GM23338 (cell line): ENCODE results near the gene CALM1. TPM values are rescaled to one million over a fixed set of nuclear protein-coding genes. Genes with fewer than 3 reads are reported as not detected.

ENCODE experiments used
- ATAC-seq: fragments of 200-7000 bp; cut with Tn5 transposase; 3 replicates; pipeline ENCODE4 v1.9.1; 2020
- DNase-seq: peaks from one replicate; pipeline ENCODE4 v3.0.0-alpha.2; 2015; ENCODE audit warnings: low spot score
- H2AFZ ChIP-seq: fragments of 200-600 bp; sonication (generic); 2 replicates; pipeline ENCODE4 v1.8.0; 2016; ENCODE audit warnings: antibody characterized with exemption, mild to moderate bottlenecking, moderate library complexity
- H3F3A ChIP-seq: fragments of 200-600 bp; sonication (generic); replicated peaks from 2 replicates; pipeline ENCODE4 v1.8.0; 2017; ENCODE audit warnings: antibody characterized with exemption, mixed run types, low read depth
- H3K27ac ChIP-seq: fragments of 200-600 bp; sonication (generic); 2 replicates; pipeline ENCODE4 v1.6.1; 2016; ENCODE audit warnings: low read depth
- H3K27me3 ChIP-seq: fragments of 200-600 bp; sonication (generic); 2 replicates; pipeline ENCODE4 v1.8.0; 2016; ENCODE audit warnings: mild to moderate bottlenecking, mixed run types, moderate library complexity; ENCODE audit not compliant: insufficient read depth
- H3K36me3 ChIP-seq: fragments of 200-600 bp; sonication (generic); 2 replicates; pipeline ENCODE4 v1.8.0; 2016; ENCODE audit warnings: mild to moderate bottlenecking; ENCODE audit not compliant: insufficient read depth
- H3K4me1 ChIP-seq: fragments of 200-600 bp; sonication (generic); 2 replicates; pipeline ENCODE4 v1.8.0; 2016; ENCODE audit warnings: mild to moderate bottlenecking, moderate library complexity; ENCODE audit not compliant: insufficient read depth
- H3K4me2 ChIP-seq: fragments of 200-600 bp; sonication (generic); 2 replicates; pipeline ENCODE4 v1.7.1; 2017; ENCODE audit warnings: mixed run types
- H3K4me3 ChIP-seq: fragments of 200-600 bp; sonication (generic); 2 replicates; pipeline ENCODE4 v1.6.1; 2016; ENCODE audit warnings: mixed run types
- H3K79me2 ChIP-seq: fragments of 200-600 bp; sonication (generic); replicated peaks from 2 replicates; pipeline ENCODE4 v1.8.0; 2017; ENCODE audit warnings: mild to moderate bottlenecking; ENCODE audit not compliant: insufficient read depth
- H3K9me2 ChIP-seq: fragments of 200-600 bp; sonication (generic); 2 replicates; pipeline ENCODE4 v1.8.0; 2017; ENCODE audit not compliant: insufficient read depth
- H4K20me1 ChIP-seq: fragments of 200-600 bp; sonication (generic); replicated peaks from 2 replicates; pipeline ENCODE4 v1.8.0; 2017; ENCODE audit warnings: mild to moderate bottlenecking; ENCODE audit not compliant: insufficient read depth
- H3K27ac Mint-ChIP-seq: 2 replicates; pipeline ENCODE4 v1.8.0; 2020; ENCODE audit warnings: inconsistent platforms, mild to moderate bottlenecking, moderate library complexity, mixed read lengths
- H3K27me3 Mint-ChIP-seq: 3 replicates; pipeline ENCODE4 v1.8.0; 2022; ENCODE audit warnings: low read depth, mild to moderate bottlenecking, moderate library complexity, mixed read lengths, inconsistent platforms; ENCODE audit not compliant: insufficient read depth, poor library complexity
- H3K36me3 Mint-ChIP-seq: 3 replicates; pipeline ENCODE4 v1.8.0; 2021; ENCODE audit warnings: low read depth, mild to moderate bottlenecking, inconsistent platforms, moderate library complexity, mixed read lengths
- H3K4me1 Mint-ChIP-seq: 3 replicates; pipeline ENCODE4 v1.8.0; 2020; ENCODE audit warnings: mild to moderate bottlenecking, inconsistent platforms, mixed read lengths
- H3K4me3 Mint-ChIP-seq: 3 replicates; pipeline ENCODE4 v1.8.0; 2021; ENCODE audit warnings: moderate library complexity, mild to moderate bottlenecking, inconsistent platforms, mixed read lengths
- H3K9me3 Mint-ChIP-seq: 3 replicates; pipeline ENCODE4 v1.8.0; 2020; ENCODE audit warnings: moderate library complexity, mild to moderate bottlenecking, inconsistent platforms, mixed read lengths
- EZH2 ChIP-seq: fragments of 200-600 bp; sonication (generic); IDR thresholded peaks from one replicate; pipeline ENCODE4 v1.8.0; 2017; ENCODE audit warnings: antibody characterized with exemption, mild to moderate bottlenecking, low read depth; ENCODE audit not compliant: unreplicated experiment
- EZH2phosphoT487 ChIP-seq: fragments of 200-600 bp; sonication (generic); IDR thresholded peaks from one replicate; pipeline ENCODE4 v1.8.1; 2018; ENCODE audit warnings: antibody characterized with exemption; ENCODE audit not compliant: unreplicated experiment
- NANOG ChIP-seq: IDR thresholded peaks from 2 replicates; pipeline ENCODE4 v1.6.1; 2016; ENCODE audit warnings: antibody characterized with exemption, borderline replicate concordance
- POLR2AphosphoS5 ChIP-seq: IDR thresholded peaks from 2 replicates; pipeline ENCODE4 v1.6.1; 2016; ENCODE audit warnings: antibody characterized with exemption, low read depth
- REST ChIP-seq: IDR thresholded peaks from one replicate; pipeline ENCODE4 v1.6.1; 2018; ENCODE audit warnings: antibody characterized with exemption; ENCODE audit not compliant: unreplicated experiment
- polyA plus RNA-seq: library from polyadenylated mRNA; unstranded; fragments of >200 nt; fragmentation: Nextera tagmentation; extraction: Ambion mirVana; gene quantifications from 2 replicates; pipeline ENCODE4 v1.2.1, GENCODE V29; 2016
- total RNA-seq: library from RNA; depleted of rRNA; stranded (reverse); fragments of >200 nt; shearing (Covaris generic); gene quantifications from 2 replicates; pipeline ENCODE4 v1.2.3, GENCODE V29; 2014
- TF ChIP-seq, protein P1 (sequence below): fragments of 250-450 bp; sonication (Bioruptor Pico); IDR thresholded peaks from 2 replicates; pipeline ENCODE4 v1.5.0; 2020; ENCODE audit warnings: mild to moderate bottlenecking, moderate library complexity
- TF ChIP-seq, protein P2 (sequence below), 2 experiments: fragments of 200-600 bp in 1 of 2; sonication (generic) in 1 of 2; conservative IDR thresholded peaks; 2 replicates each; pipeline versions ENCODE4 v1.5.1 to v1.6.1; 2016 to 2017; ENCODE audit warnings: antibody characterized with exemption in 2 of 2, low read depth in 2 of 2, mild to moderate bottlenecking in 2 of 2, moderate library complexity in 1 of 2
- TF ChIP-seq, protein P3 (sequence below): IDR thresholded peaks from 2 replicates; pipeline ENCODE4 v1.6.1; 2016; ENCODE audit warnings: antibody characterized with exemption

Gene CALM1
- total and polyA plus RNA-seq, 2 experiments from 2014 or later, result 308 to 2,024 TPM

GRCh38 chr14:90429236-90429635, 32.4 kb downstream of the CALM1 start:
- Histone ChIP-seq H2AFZ (no peak overlapping the region), H3K9me2 (no peaks in the 10 kb centered on the region), H3K4me1 (peaks cover 11% of the 10 kb centered on the region), H3K4me3 (no peak overlapping the region), H3K27ac (no peak overlapping the region), H3K27me3 (no peaks in the 10 kb centered on the region), H3F3A (no peaks in the 10 kb centered on the region), H3K36me3 (no peaks in the 10 kb centered on the region), H3K4me2 (no peak overlapping the region), H4K20me1 (no peaks in the 10 kb centered on the region), H3K79me2 (no peaks in the 10 kb centered on the region)
- H3K27ac Mint-ChIP-seq, result no peak overlapping the region
- peaks cover 12% of the 10 kb centered on the region for H3K4me1 Mint-ChIP-seq
- peaks cover 8% of the 10 kb centered on the region for H3K27me3 Mint-ChIP-seq
- H3K4me3 Mint-ChIP-seq, result no peak overlapping the region
- ATAC-seq (no peak), DNase-seq (no peak)
- H3K9me3 Mint-ChIP-seq, result no peaks in the 10 kb centered on the region
- TF ChIP-seq NANOG, result no peak
- TF ChIP-seq EZH2phosphoT487, result no peak
- TF ChIP-seq, protein P1, sequence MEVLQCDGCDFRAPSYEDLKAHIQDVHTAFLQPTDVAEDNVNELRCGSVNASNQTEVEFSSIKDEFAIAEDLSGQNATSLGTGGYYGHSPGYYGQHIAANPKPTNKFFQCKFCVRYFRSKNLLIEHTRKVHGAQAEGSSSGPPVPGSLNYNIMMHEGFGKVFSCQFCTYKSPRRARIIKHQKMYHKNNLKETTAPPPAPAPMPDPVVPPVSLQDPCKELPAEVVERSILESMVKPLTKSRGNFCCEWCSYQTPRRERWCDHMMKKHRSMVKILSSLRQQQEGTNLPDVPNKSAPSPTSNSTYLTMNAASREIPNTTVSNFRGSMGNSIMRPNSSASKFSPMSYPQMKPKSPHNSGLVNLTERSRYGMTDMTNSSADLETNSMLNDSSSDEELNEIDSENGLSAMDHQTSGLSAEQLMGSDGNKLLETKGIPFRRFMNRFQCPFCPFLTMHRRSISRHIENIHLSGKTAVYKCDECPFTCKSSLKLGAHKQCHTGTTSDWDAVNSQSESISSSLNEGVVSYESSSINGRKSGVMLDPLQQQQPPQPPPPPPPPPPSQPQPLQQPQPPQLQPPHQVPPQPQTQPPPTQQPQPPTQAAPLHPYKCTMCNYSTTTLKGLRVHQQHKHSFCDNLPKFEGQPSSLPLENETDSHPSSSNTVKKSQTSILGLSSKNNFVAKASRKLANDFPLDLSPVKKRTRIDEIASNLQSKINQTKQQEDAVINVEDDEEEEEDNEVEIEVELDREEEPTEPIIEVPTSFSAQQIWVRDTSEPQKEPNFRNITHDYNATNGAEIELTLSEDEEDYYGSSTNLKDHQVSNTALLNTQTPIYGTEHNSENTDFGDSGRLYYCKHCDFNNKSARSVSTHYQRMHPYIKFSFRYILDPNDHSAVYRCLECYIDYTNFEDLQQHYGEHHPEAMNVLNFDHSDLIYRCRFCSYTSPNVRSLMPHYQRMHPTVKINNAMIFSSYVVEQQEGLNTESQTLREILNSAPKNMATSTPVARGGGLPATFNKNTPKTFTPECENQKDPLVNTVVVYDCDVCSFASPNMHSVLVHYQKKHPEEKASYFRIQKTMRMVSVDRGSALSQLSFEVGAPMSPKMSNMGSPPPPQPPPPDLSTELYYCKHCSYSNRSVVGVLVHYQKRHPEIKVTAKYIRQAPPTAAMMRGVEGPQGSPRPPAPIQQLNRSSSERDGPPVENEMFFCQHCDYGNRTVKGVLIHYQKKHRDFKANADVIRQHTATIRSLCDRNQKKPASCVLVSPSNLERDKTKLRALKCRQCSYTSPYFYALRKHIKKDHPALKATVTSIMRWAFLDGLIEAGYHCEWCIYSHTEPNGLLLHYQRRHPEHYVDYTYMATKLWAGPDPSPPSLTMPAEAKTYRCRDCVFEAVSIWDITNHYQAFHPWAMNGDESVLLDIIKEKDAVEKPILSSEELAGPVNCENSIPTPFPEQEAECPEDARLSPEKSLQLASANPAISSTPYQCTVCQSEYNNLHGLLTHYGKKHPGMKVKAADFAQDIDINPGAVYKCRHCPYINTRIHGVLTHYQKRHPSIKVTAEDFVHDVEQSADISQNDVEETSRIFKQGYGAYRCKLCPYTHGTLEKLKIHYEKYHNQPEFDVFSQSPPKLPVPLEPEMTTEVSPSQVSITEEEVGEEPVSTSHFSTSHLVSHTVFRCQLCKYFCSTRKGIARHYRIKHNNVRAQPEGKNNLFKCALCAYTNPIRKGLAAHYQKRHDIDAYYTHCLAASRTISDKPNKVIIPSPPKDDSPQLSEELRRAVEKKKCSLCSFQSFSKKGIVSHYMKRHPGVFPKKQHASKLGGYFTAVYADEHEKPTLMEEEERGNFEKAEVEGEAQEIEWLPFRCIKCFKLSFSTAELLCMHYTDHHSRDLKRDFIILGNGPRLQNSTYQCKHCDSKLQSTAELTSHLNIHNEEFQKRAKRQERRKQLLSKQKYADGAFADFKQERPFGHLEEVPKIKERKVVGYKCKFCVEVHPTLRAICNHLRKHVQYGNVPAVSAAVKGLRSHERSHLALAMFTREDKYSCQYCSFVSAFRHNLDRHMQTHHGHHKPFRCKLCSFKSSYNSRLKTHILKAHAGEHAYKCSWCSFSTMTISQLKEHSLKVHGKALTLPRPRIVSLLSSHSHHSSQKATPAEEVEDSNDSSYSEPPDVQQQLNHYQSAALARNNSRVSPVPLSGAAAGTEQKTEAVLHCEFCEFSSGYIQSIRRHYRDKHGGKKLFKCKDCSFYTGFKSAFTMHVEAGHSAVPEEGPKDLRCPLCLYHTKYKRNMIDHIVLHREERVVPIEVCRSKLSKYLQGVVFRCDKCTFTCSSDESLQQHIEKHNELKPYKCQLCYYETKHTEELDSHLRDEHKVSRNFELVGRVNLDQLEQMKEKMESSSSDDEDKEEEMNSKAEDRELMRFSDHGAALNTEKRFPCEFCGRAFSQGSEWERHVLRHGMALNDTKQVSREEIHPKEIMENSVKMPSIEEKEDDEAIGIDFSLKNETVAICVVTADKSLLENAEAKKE (CRISPR knock-in tag), result no peak
- TF ChIP-seq POLR2AphosphoS5, result no peak
- TF ChIP-seq, protein P2, sequence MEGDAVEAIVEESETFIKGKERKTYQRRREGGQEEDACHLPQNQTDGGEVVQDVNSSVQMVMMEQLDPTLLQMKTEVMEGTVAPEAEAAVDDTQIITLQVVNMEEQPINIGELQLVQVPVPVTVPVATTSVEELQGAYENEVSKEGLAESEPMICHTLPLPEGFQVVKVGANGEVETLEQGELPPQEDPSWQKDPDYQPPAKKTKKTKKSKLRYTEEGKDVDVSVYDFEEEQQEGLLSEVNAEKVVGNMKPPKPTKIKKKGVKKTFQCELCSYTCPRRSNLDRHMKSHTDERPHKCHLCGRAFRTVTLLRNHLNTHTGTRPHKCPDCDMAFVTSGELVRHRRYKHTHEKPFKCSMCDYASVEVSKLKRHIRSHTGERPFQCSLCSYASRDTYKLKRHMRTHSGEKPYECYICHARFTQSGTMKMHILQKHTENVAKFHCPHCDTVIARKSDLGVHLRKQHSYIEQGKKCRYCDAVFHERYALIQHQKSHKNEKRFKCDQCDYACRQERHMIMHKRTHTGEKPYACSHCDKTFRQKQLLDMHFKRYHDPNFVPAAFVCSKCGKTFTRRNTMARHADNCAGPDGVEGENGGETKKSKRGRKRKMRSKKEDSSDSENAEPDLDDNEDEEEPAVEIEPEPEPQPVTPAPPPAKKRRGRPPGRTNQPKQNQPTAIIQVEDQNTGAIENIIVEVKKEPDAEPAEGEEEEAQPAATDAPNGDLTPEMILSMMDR (conservative IDR thresholded peaks at IDR 0.05; ENCODE audit: low read depth in 2 of 2), result no peak
- TF ChIP-seq, protein P3, sequence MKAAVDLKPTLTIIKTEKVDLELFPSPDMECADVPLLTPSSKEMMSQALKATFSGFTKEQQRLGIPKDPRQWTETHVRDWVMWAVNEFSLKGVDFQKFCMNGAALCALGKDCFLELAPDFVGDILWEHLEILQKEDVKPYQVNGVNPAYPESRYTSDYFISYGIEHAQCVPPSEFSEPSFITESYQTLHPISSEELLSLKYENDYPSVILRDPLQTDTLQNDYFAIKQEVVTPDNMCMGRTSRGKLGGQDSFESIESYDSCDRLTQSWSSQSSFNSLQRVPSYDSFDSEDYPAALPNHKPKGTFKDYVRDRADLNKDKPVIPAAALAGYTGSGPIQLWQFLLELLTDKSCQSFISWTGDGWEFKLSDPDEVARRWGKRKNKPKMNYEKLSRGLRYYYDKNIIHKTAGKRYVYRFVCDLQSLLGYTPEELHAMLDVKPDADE, result no peak
- no peak for TF ChIP-seq EZH2
- TF ChIP-seq REST, result no peak
- H3K36me3 Mint-ChIP-seq, result no peaks in the 10 kb centered on the region; the same call in 2 of the 3 replicates
